ENCODE data around the gene POLR2C.

DNA sequence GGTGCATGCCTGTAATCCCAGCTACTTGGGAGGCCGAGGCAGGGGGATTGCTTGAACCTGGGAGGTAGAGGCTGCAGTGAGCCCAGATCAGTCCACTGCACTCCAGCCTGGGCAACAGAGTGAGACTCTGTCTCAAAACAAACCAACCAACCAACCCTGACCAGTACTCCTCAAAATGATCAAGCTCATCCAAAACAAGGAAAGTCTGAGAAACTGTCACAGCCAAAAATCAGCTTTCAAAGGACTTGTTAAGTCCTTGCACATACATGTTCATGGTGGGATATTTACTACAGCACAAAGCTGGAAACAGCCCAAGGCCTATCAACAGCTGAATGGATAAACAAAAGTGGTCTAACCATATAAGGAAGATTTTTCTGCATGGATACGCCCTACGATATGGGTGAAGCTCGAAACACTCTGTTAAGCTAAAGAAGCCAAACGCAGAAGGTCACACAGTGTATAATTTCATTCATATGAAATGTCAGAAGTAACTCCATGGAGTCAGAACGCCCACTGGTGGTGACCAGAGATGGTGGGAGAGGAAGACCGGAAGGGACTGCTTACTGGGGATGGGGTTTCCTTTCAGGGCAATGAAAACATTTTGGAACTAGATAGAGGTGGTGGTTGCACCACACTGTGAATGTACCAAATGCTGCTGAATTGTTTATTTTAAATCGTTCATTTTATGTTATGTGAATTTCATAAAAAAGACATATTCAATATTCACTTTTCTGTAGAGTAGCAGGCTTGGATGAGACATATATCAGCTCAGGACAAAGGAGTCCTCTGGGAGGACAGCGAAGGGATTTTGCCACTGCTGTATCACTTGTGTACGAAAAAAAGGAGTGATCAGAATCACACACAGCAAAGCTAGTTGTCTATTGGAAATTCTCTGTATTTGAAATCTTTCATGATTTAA lies 40.2 kb upstream of the POLR2C start:
- TF ChIP-seq, protein P1, sequence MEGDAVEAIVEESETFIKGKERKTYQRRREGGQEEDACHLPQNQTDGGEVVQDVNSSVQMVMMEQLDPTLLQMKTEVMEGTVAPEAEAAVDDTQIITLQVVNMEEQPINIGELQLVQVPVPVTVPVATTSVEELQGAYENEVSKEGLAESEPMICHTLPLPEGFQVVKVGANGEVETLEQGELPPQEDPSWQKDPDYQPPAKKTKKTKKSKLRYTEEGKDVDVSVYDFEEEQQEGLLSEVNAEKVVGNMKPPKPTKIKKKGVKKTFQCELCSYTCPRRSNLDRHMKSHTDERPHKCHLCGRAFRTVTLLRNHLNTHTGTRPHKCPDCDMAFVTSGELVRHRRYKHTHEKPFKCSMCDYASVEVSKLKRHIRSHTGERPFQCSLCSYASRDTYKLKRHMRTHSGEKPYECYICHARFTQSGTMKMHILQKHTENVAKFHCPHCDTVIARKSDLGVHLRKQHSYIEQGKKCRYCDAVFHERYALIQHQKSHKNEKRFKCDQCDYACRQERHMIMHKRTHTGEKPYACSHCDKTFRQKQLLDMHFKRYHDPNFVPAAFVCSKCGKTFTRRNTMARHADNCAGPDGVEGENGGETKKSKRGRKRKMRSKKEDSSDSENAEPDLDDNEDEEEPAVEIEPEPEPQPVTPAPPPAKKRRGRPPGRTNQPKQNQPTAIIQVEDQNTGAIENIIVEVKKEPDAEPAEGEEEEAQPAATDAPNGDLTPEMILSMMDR (conservative IDR thresholded peaks at IDR 0.05; ENCODE audit: low read depth, low read length), result peak; percentile 67
- TF ChIP-seq EZH2 (IDR thresholded peaks at IDR 0.05; ENCODE audit: borderline replicate concordance, low read depth, low read length, poor library complexity, severe bottlenecking), result no peak

Data from A673 (cell line).